Esophagus squamous epithelium (tissue), 5 donors: ENCODE measurements around the gene SLC19A1. TPM values are rescaled to one million over a fixed set of nuclear protein-coding genes. Genes with fewer than 3 reads are reported as not detected.

Source experiments
- DNase-seq: peaks from one replicate; lab custom pipeline; 2025; lab: John Stamatoyannopoulos, UW
- H3K27ac ChIP-seq, 4 donors: fragments of 200-600 bp; sonication (generic); one replicate each; pipeline ENCODE4 v1.5.1; 2016 to 2019; ENCODE audit warnings: mild to moderate bottlenecking in 1 of 4
- H3K27me3 ChIP-seq, 4 donors: fragments of 200-600 bp; sonication (generic); 1 replicate in 3 of 4; 2 replicates in 1 of 4; pipeline versions ENCODE4 v1.5.1 to v1.6.0; 2017 to 2021; ENCODE audit warnings: antibody characterized with exemption in 1 of 4
- H3K36me3 ChIP-seq, 3 donors: fragments of 200-600 bp; sonication (generic); one replicate each; pipeline ENCODE4 v1.5.1; 2016 to 2019
- H3K4me1 ChIP-seq, 3 donors: fragments of 200-600 bp; sonication (generic); one replicate each; pipeline ENCODE4 v1.5.1; 2017 to 2019
- H3K4me3 ChIP-seq, 4 donors: fragments of 200-600 bp; sonication (generic); 1 replicate in 3 of 4; 2 replicates in 1 of 4; pipeline ENCODE4 v1.5.1; 2016 to 2019; ENCODE audit warnings: mild to moderate bottlenecking in 2 of 4, moderate library complexity in 1 of 4
- H3K9me3 ChIP-seq, 3 donors: fragments of 200-600 bp; sonication (generic); one replicate each; pipeline ENCODE4 v1.5.1; 2016 to 2019
- CTCF ChIP-seq, 6 experiments: fragments of 450-650 bp in 4 of 6; fragments of 200-600 bp in 2 of 6; sonication (generic) in 2 of 6; IDR thresholded peaks; one replicate each; pipeline ENCODE4 v1.5.1; 2016 to 2019; ENCODE audit warnings: antibody characterized with exemption in 6 of 6, mild to moderate bottlenecking in 4 of 6, moderate library complexity in 4 of 6
- POLR2A ChIP-seq, 4 donors: fragments of 450-650 bp; IDR thresholded peaks; one replicate each; pipeline ENCODE4 v1.6.1; 2017; ENCODE audit warnings: antibody characterized with exemption in 4 of 4, mild to moderate bottlenecking in 4 of 4, moderate library complexity in 3 of 4
- WGBS, 2 donors: methylation state at CpG; one replicate each; pipeline ENCODE4 v1.1.5; 2018; 5-methylcytosine and 5-hydroxymethylcytosine counted together
- intact Hi-C: fragments of 100-400 bp; cut with DNase I; formaldehyde crosslinking; loops from one replicate; pipeline ENCODE4 v1.15.0; 2022
- total RNA-seq, 4 donors: library from RNA; depleted of rRNA; stranded (reverse); fragments of >200 nt; gene quantifications; one replicate each; pipeline ENCODE4 v1.1.0, GENCODE V29; 2016
- donor health status: DM: yes; HTN: yes; CAD: no.

The SLC19A1 gene
- total RNA-seq, 4 donors from 2014 or later, result 1.6 to 4.6 (median 2.9) TPM

GRCh38 chr21:45471525-45472221 is 70.6 kb downstream of the SLC19A1 start:
- Histone ChIP-seq H3K27me3 (peaks cover 0 to 16% (median 0%) of the 10 kb centered on the region in 4 donors), H3K9me3 (no peaks in the 10 kb centered on the region), H3K36me3 (peaks cover 0 to 42% (median 15%) of the 10 kb centered on the region in 3 donors), H3K27ac (peak overlapping the region; percentile 75 to 96 (median 90)), H3K4me1 (peaks cover 21 to 64% (median 35%) of the 10 kb centered on the region in 3 donors), H3K4me3 (peak overlapping the region in 2 of 4 donors; percentile 4 to 45)
- TF ChIP-seq POLR2A (IDR thresholded peaks at IDR 0.05) (no peak), CTCF (IDR thresholded peaks at IDR 0.05) (no peak)
- intact Hi-C loops, result no loop called here
- WGBS, 2 donors, result 27 to 37% methylated on average over 14 to 17 of the region's 30 CpGs
- no peak for DNase-seq

- peak overlapping the region in 2 of 4 donors; percentile 4 to 45 for H3K4me3 ChIP-seq
- whole genome bisulfite sequencing, 2 donors, result 16% methylated on average over 11 to 12 of the region's 28 CpGs
- peaks cover 0 to 23% (median 0%) of the 10 kb centered on the region in 4 donors for H3K27me3 ChIP-seq
- peaks cover 21 to 69% (median 35%) of the 10 kb centered on the region in 3 donors for H3K4me1 ChIP-seq
- peaks cover 0 to 35% (median 13%) of the 10 kb centered on the region in 3 donors for H3K36me3 ChIP-seq
- intact Hi-C loops, result no loop called here
- H3K9me3 ChIP-seq, result no peaks in the 10 kb centered on the region
- TF ChIP-seq POLR2A (IDR thresholded peaks at IDR 0.05) (no peak), CTCF (IDR thresholded peaks at IDR 0.05) (no peak)
- peak overlapping the region; percentile 75 to 96 (median 90) for H3K27ac ChIP-seq
- no peak for DNase-seq
Observed at GRCh38 chr21:45470773-45471524, 71.3 kb downstream of the SLC19A1 start.

- H3K27me3 ChIP-seq, result peaks cover 0 to 28% (median 0%) of the 10 kb centered on the region in 4 donors
- 71 to 92% methylated on average over 6 to 7 of the region's 7 CpGs for WGBS, 2 donors
- no peak for DNase-seq
Observed at GRCh38 chr21:45470087-45470515, 72.1 kb downstream of the SLC19A1 start.

GRCh38 chr21:45469273-45470086 is 72.8 kb downstream of the SLC19A1 start:
- Histone ChIP-seq H3K36me3 (peaks cover 0 to 21% (median under 1%) of the 10 kb centered on the region in 3 donors), H3K27ac (peak overlapping the region in 3 of 4 donors; percentile 56 to 91 (median 58)), H3K27me3 (peaks cover 0 to 28% (median 0%) of the 10 kb centered on the region in 4 donors), H3K4me1 (peaks cover 21 to 69% (median 35%) of the 10 kb centered on the region in 3 donors), H3K9me3 (no peaks in the 10 kb centered on the region), H3K4me3 (no peak overlapping the region)
- TF ChIP-seq POLR2A (IDR thresholded peaks at IDR 0.05), result no peak
- TF ChIP-seq CTCF (IDR thresholded peaks at IDR 0.05), result no peak
- intact Hi-C loops, result no loop called here
- DNase-seq, result no peak
- WGBS, 2 donors, result 81 to 86% methylated on average over 8 to 10 of the region's 24 CpGs

More at GRCh38 chr21:45470087-45470515, 72.1 kb downstream of the SLC19A1 start:
- TF ChIP-seq CTCF (IDR thresholded peaks at IDR 0.05) (no peak), POLR2A (IDR thresholded peaks at IDR 0.05) (no peak)
- Histone ChIP-seq H3K36me3 (peaks cover 0 to 27% (median 7%) of the 10 kb centered on the region in 3 donors), H3K4me1 (peaks cover 21 to 69% (median 35%) of the 10 kb centered on the region in 3 donors), H3K4me3 (no peak overlapping the region), H3K27ac (peak overlapping the region; percentile 75 to 96 (median 90)), H3K9me3 (no peaks in the 10 kb centered on the region)
- intact Hi-C loops, result no loop called here
